ENCODE measurements around the gene COG5. TPM values are rescaled to one million over a fixed set of nuclear protein-coding genes. Genes with fewer than 3 reads are reported as not detected.

COG5 gene
- total and polyA plus RNA-seq, 10 of the 15 experiments (the other 5 are each of a cell fraction or from before 2014, with no cell fraction given): 5.5 to 27.9 (median 15.6) TPM

GRCh38 chr7:107584716-107585115 is 21.0 kb upstream of the COG5 start:
- peaks cover 0 to 5% of the 10 kb centered on the region in 2 experiments; a peak in 1 of 4 replicates for H3K36me3 ChIP-seq (ENCODE audit: control insufficient read depth in 2 of 2, insufficient read depth in 2 of 2, low read length in 1 of 2)
- ChIA-PET SMC1A (ENCODE audit: uncharacterized antibody, unreplicated experiment) (interaction anchor here (1.2 kb wide), 1 partner anchor 15 kb away, joined by 3 read pairs; no protein-coding TSS in a partner anchor), POLR2A (interaction anchor here (1.5 kb wide), 1 partner anchor 21 kb away, joined by 3 read pairs; the partner anchor contains the start of genes COG5 and DUS4L), CTCF (no interaction called here), RAD21 (ENCODE audit: unreplicated experiment) (no interaction called here)
- H3K4me1 ChIP-seq (ENCODE audit: control insufficient read depth, insufficient read depth, low read length): no peaks in the 10 kb centered on the region; the same call in 1 of the 2 replicates
- WGBS (ENCODE audit: insufficient coverage, insufficient replicate concordance, low lambda C conversion rate, missing lambda C conversion rate): 60% methylated on average over 2 of the region's 2 CpGs
- BruUV-seq (replicated peaks): no TSS peak
- in situ Hi-C loops (cut with MboI) (no loop called here), intact Hi-C loops (cut with micrococcal nuclease; ENCODE audit: unreplicated experiment) (loop anchor here (10.0 kb wide), 1 partner anchor 140 kb away; no protein-coding TSS in a partner anchor)
- no peaks in the 10 kb centered on the region for H4K20me1 ChIP-seq (ENCODE audit: control insufficient read depth, insufficient read depth)
- H3K27ac ChIP-seq (ENCODE audit: control insufficient read depth, insufficient read depth): no peak overlapping the region
- H3K9ac ChIP-seq (ENCODE audit: control insufficient read depth, insufficient read depth, low read length): no peak overlapping the region
- ATAC-seq: no peak
- TF ChIP-seq ZNF384 (IDR thresholded peaks at IDR 0.05; ENCODE audit: borderline replicate concordance, low read depth, low read length): no peak
- no peak for TF ChIP-seq MTA3 (IDR thresholded peaks at IDR 0.05; ENCODE audit: borderline replicate concordance, low read length)
- no peak for TF ChIP-seq CEBPB (IDR thresholded peaks at IDR 0.05; ENCODE audit: borderline replicate concordance in 1 of 2, low read depth in 2 of 2, low read length in 2 of 2)
- TF ChIP-seq ZNF622 (IDR thresholded peaks at IDR 0.05): no peak
- no peak for TF ChIP-seq MYC (IDR thresholded peaks at IDR 0.05; ENCODE audit: insufficient read depth, insufficient read length, insufficient replicate concordance, low read length, severe bottlenecking)
- TF ChIP-seq HDAC6 (IDR thresholded peaks at IDR 0.05; ENCODE audit: unreplicated experiment): no peak
- TF ChIP-seq POLR2AphosphoS5 (IDR thresholded peaks at IDR 0.05; ENCODE audit: low read length): no peak
- no peak for TF ChIP-seq SPI1 (IDR thresholded peaks at IDR 0.05; ENCODE audit: borderline replicate concordance, insufficient read depth, low read depth, low read length)
- TF ChIP-seq BCL3 (IDR thresholded peaks at IDR 0.05; ENCODE audit: borderline replicate concordance, insufficient read depth, low read depth, low read length, poor library complexity, severe bottlenecking): no peak
- H3K4me3 ChIP-seq: no peak overlapping the region
- H3K79me2 ChIP-seq (ENCODE audit: control insufficient read depth, insufficient read depth, low read length): peaks cover 6% of the 10 kb centered on the region
- no peak for DNase-seq (ENCODE audit: low read depth, low spot score)
- no peak overlapping the region for H2AFZ ChIP-seq (ENCODE audit: control insufficient read depth, low read depth, low read length)
- FAIRE-seq: no peak
- no peak overlapping the region for H3K4me2 ChIP-seq (ENCODE audit: control insufficient read depth, insufficient read depth)
- no peaks in the 10 kb centered on the region for H3K9me3 ChIP-seq (replicated peaks; ENCODE audit: control insufficient read depth, insufficient read depth, low read length)
- H3K27me3 ChIP-seq (replicated peaks in 1 of 2; ENCODE audit: control insufficient read depth in 2 of 2, insufficient read depth in 2 of 2, low read length in 1 of 2): no peaks in the 10 kb centered on the region
